Neural progenitor cell (in vitro differentiated cells): ENCODE results near the gene ITFG1.

Experiments
- EZH2 ChIP-seq: fragments of 200-600 bp; sonication (generic); IDR thresholded peaks from 2 replicates; pipeline ENCODE4 v1.6.1; 2017; ENCODE audit warnings: antibody characterized with exemption, mild to moderate bottlenecking, moderate library complexity
- EZH2phosphoT487 ChIP-seq: fragments of 200-600 bp; sonication (generic); IDR thresholded peaks from 2 replicates; pipeline ENCODE4 v1.6.1; 2017; ENCODE audit warnings: antibody characterized with exemption
- TF ChIP-seq, protein P1 (sequence below): fragments of 200-600 bp; sonication (generic); IDR thresholded peaks from 2 replicates; pipeline ENCODE4 v1.5.1; 2017; ENCODE audit warnings: antibody characterized with exemption, mild to moderate bottlenecking

GRCh38 chr16:47161464-47161863, 299.4 kb downstream of the ITFG1 start:
- TF ChIP-seq, protein P1, sequence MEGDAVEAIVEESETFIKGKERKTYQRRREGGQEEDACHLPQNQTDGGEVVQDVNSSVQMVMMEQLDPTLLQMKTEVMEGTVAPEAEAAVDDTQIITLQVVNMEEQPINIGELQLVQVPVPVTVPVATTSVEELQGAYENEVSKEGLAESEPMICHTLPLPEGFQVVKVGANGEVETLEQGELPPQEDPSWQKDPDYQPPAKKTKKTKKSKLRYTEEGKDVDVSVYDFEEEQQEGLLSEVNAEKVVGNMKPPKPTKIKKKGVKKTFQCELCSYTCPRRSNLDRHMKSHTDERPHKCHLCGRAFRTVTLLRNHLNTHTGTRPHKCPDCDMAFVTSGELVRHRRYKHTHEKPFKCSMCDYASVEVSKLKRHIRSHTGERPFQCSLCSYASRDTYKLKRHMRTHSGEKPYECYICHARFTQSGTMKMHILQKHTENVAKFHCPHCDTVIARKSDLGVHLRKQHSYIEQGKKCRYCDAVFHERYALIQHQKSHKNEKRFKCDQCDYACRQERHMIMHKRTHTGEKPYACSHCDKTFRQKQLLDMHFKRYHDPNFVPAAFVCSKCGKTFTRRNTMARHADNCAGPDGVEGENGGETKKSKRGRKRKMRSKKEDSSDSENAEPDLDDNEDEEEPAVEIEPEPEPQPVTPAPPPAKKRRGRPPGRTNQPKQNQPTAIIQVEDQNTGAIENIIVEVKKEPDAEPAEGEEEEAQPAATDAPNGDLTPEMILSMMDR = no peak
- TF ChIP-seq EZH2 (no peak), EZH2phosphoT487 (no peak)
